ENCODE measurements around the gene USP21.
A peak's percentile ranks its signal among the peaks of the same experiment; 100 is the strongest.

GRCh38 chr1:161206411-161207140 lies 47.3 kb downstream of the USP21 start:
- no peak for TF ChIP-seq CTCF (IDR thresholded peaks at IDR 0.05)
- TF ChIP-seq POLR2AphosphoS5 (IDR thresholded peaks at IDR 0.05) = peak; percentile 2
- no peak for TF ChIP-seq POLR2A (IDR thresholded peaks at IDR 0.05)
- TF ChIP-seq EP300 (IDR thresholded peaks at IDR 0.05) = no peak
